ENCODE data around the gene JAK1.

GRCh38 chr1:65001231-65001792 lies 35.0 kb upstream of the JAK1 start:
- TF ChIP-seq CTCF (tag by site-specific recombination; IDR thresholded peaks at IDR 0.05) (no peak), ZNF391 (tag by site-specific recombination; IDR thresholded peaks at IDR 0.05; ENCODE audit: borderline replicate concordance, low read depth) (no peak), ZNF121 (tag by site-specific recombination; IDR thresholded peaks at IDR 0.05) (no peak), ZSCAN30 (tag by site-specific recombination; IDR thresholded peaks at IDR 0.05) (no peak), ZNF501 (tag by site-specific recombination; IDR thresholded peaks at IDR 0.05) (no peak), ZNF239 (tag by site-specific recombination; IDR thresholded peaks at IDR 0.05) (no peak), SCRT2 (tag by site-specific recombination; IDR thresholded peaks at IDR 0.05) (no peak), SALL2 (tag by site-specific recombination; IDR thresholded peaks at IDR 0.05; ENCODE audit: borderline replicate concordance) (no peak), ZNF530 (tag by site-specific recombination; IDR thresholded peaks at IDR 0.05; ENCODE audit: low read depth) (no peak), ZNF561 (tag by site-specific recombination; IDR thresholded peaks at IDR 0.05; ENCODE audit: borderline replicate concordance) (no peak), FEZF1 (tag by site-specific recombination; IDR thresholded peaks at IDR 0.05) (no peak)
- TF ChIP-seq, protein P1, sequence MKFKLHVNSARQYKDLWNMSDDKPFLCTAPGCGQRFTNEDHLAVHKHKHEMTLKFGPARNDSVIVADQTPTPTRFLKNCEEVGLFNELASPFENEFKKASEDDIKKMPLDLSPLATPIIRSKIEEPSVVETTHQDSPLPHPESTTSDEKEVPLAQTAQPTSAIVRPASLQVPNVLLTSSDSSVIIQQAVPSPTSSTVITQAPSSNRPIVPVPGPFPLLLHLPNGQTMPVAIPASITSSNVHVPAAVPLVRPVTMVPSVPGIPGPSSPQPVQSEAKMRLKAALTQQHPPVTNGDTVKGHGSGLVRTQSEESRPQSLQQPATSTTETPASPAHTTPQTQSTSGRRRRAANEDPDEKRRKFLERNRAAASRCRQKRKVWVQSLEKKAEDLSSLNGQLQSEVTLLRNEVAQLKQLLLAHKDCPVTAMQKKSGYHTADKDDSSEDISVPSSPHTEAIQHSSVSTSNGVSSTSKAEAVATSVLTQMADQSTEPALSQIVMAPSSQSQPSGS (tag by site-specific recombination; IDR thresholded peaks at IDR 0.05; ENCODE audit: low read depth), result no peak

All from HEK293 (cell line).